Heart left ventricle (tissue), 16 donors: ENCODE data around the gene CYP4F11. TPM values are rescaled to one million over a fixed set of nuclear protein-coding genes. Genes with fewer than 3 reads are reported as not detected.
A peak's percentile ranks its signal among the peaks of the same experiment; 100 is the strongest.
"Not testable (repeated sequence)": the region's sequence is repeated elsewhere in the genome, so short reads cannot be mapped to it uniquely, and the experiment has no call there.

Experiments
- ATAC-seq, 4 donors: fragments of 200-7000 bp; cut with Tn5 transposase; one replicate each; pipeline ENCODE4 v1.9.1; 2020 to 2022; ENCODE audit warnings: moderate library complexity in 4 of 4, mild to moderate bottlenecking in 3 of 4, moderate number of reproducible peaks in 1 of 4
- DNase-seq, 5 donors: peaks; one replicate each; pipeline ENCODE4 v3.0.0-alpha.2; 2020
- H3K27ac ChIP-seq, 12 donors: fragments of 200-600 bp; sonication (generic) in 4 of 12; one replicate each; pipeline versions ENCODE4 v1.5.0 to v1.8.0; 2016 to 2022; ENCODE audit warnings: mild to moderate bottlenecking in 2 of 12
- H3K27me3 ChIP-seq, 9 donors: fragments of 200-600 bp; sonication (generic) in 2 of 9; one replicate each; pipeline versions ENCODE4 v1.5.1 to v1.8.0; 2016 to 2022; ENCODE audit warnings: mild to moderate bottlenecking in 3 of 9
- H3K36me3 ChIP-seq, 9 donors: fragments of 200-600 bp; sonication (generic) in 2 of 9; one replicate each; pipeline versions ENCODE4 v1.5.0 to v1.8.0; 2018 to 2022; ENCODE audit warnings: mild to moderate bottlenecking in 2 of 9
- H3K4me1 ChIP-seq, 12 donors: fragments of 200-600 bp; sonication (generic) in 4 of 12; one replicate each; pipeline versions ENCODE4 v1.5.0 to v1.8.0; 2016 to 2022; ENCODE audit warnings: mild to moderate bottlenecking in 3 of 12
- H3K4me3 ChIP-seq, 12 donors: fragments of 200-600 bp; sonication (generic) in 4 of 12; one replicate each; pipeline versions ENCODE4 v1.5.0 to v1.8.0; 2017 to 2022; ENCODE audit warnings: mild to moderate bottlenecking in 9 of 12, moderate library complexity in 4 of 12
- H3K9me3 ChIP-seq, 12 donors: fragments of 200-600 bp; sonication (generic) in 4 of 12; one replicate each; pipeline versions ENCODE4 v1.5.0 to v1.8.0; 2016 to 2022; ENCODE audit warnings: mild to moderate bottlenecking in 1 of 12
- POLR2A ChIP-seq, 2 donors: fragments of 450-650 bp; IDR thresholded peaks; one replicate each; pipeline ENCODE4 v1.6.1; 2017; ENCODE audit warnings: antibody characterized with exemption in 2 of 2, mild to moderate bottlenecking in 2 of 2, moderate library complexity in 2 of 2
- WGBS, 4 donors: extraction: QIAGEN DNeasy Blood & Tissue Kit in 2 of 4; methylation state at CpG; one replicate each; pipeline versions ENCODE4 v1.1.5 to v1.1.7; 2013 to 2018; 5-methylcytosine and 5-hydroxymethylcytosine counted together
- intact Hi-C, 10 donors: fragments of 100-400 bp; cut with DNase I; formaldehyde crosslinking; loops; one replicate each; pipeline versions ENCODE4 v1.11.1 to v1.14.2; 2022
- polyA plus RNA-seq, 2 donors: library from polyadenylated mRNA; stranded (reverse); fragments of 200-250 nt; gene quantifications; one replicate each; pipeline ENCODE4 v1.2.3, GENCODE V29; 2013
- total RNA-seq, 9 donors: library from RNA; depleted of rRNA in 2 of 9; stranded (reverse); fragments of >200 nt in 2 of 9; fragmentation: NEBNext Ultra II Directional in 3 of 9; extraction: Animal tissue kit (Norgen Biotek cat#: 25700) in 3 of 9; gene quantifications; one replicate each; pipeline versions ENCODE4 v1.1.0 to v1.2.4, GENCODE V29; 2016 to 2023
- TF ChIP-seq, protein P1 (sequence below), 12 donors: fragments of 200-600 bp; sonication (generic) in 4 of 12; IDR thresholded peaks; one replicate each; pipeline versions ENCODE4 v1.5.0 to v1.8.0; 2018 to 2022; ENCODE audit warnings: antibody characterized with exemption in 12 of 12, mild to moderate bottlenecking in 5 of 12
- donor health status: ischemic (EF 13 %, LVEDD 7.1; RV severe dilation, severe dysfunction).
- donor health status: healthy with polysubstance abuse.
- donor health status: DM: no; HTN: yes; CAD: no.
- donor health status: DM: no; HTN: no; CAD: no.
- donor health status: ischemic (EF 25% LVEDD 6.9; RV normal size, moderate dysfunction).
- donor health status: ischemic (EF 25% LVEDD 5.7; RV mildly dilated, moderate dysfunction).
- donor health status: healthy.
- donor health status: DM: yes; HTN: yes; CAD: no.
- donor health status: ischemic (EF 35%, LVEDD 5.7; RV mildly dilated, moderate dysfunction).
- donor health status: nonischemic (EF 11% LVEDD 7.7; RV severe dilation, severe dysfunction).
- donor health status: DM: yes; HTN: yes; CAD: no.
- donor health status: PGD.
- donor health status: ischemic (EF 29% LVEDD 5.4; RV normal size, mild dysfunction).
- donor health status: nonischemic (EF 23%, LVEDD 6.1; RV moderate dilation, normal function).

CYP4F11 gene
- total and polyA plus RNA-seq, 11 donors: 0.07 to 1.6 (median 0.27) TPM; not detected in 4

- TF ChIP-seq, protein P1, sequence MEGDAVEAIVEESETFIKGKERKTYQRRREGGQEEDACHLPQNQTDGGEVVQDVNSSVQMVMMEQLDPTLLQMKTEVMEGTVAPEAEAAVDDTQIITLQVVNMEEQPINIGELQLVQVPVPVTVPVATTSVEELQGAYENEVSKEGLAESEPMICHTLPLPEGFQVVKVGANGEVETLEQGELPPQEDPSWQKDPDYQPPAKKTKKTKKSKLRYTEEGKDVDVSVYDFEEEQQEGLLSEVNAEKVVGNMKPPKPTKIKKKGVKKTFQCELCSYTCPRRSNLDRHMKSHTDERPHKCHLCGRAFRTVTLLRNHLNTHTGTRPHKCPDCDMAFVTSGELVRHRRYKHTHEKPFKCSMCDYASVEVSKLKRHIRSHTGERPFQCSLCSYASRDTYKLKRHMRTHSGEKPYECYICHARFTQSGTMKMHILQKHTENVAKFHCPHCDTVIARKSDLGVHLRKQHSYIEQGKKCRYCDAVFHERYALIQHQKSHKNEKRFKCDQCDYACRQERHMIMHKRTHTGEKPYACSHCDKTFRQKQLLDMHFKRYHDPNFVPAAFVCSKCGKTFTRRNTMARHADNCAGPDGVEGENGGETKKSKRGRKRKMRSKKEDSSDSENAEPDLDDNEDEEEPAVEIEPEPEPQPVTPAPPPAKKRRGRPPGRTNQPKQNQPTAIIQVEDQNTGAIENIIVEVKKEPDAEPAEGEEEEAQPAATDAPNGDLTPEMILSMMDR (IDR thresholded peaks at IDR 0.05): no peak
- no peak for TF ChIP-seq POLR2A (IDR thresholded peaks at IDR 0.05)
- DNase-seq (no peak), ATAC-seq (no peak)
- peaks cover 0 to 59% (median 7%) of the 10 kb centered on the region in 9 donors for H3K27me3 ChIP-seq
- intact Hi-C loops: no loop called here
- H3K27ac ChIP-seq: no peak overlapping the region
- H3K4me1 ChIP-seq: peaks cover 0 to 7% (median 0%) of the 10 kb centered on the region in 12 donors
- no peak overlapping the region for H3K4me3 ChIP-seq
- no peaks in the 10 kb centered on the region for H3K36me3 ChIP-seq
- 70 to 78% (median 75%) methylated on average over 3 of the region's 3 CpGs for WGBS, 4 donors
- H3K9me3 ChIP-seq: peaks cover 0 to 6% (median 0%) of the 10 kb centered on the region in 12 donors
Observed at GRCh38 chr19:15936173-15936572, 1.8 kb upstream of the CYP4F11 start.

DNA sequence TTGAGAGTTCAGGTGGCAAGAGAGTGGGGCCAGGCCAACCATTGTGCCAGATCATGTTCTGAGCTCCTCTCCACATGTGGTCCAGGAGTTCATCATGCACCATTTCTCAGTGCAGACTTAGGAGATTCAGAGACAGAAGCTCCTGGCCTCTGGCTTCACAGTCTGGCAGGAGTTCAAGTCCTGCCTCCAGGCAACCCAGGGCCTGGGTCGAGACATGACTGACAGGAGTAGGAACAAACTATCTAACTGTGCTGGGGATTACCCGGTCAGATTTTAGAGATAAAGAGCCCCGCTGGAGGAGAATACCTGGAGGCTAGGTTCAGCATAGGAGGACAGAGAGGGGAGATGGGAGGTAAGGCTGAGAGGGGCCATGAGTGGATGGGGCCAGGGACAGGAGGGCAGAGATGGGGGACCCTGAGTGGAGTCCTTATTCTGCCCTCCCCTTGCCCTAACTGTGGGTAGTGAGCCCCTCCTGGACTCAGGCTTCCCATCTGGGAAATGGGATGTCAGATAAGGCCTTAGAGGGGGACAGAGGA is 906 bp upstream of the CYP4F11 start:
- no peak overlapping the region for H3K27ac ChIP-seq
- DNase-seq (no peak), ATAC-seq (peak in 2 of 4 donors; percentile 10 to 38)
- peaks cover 0 to 63% (median 15%) of the 10 kb centered on the region in 9 donors for H3K27me3 ChIP-seq
- 44 to 63% (median 59%) methylated on average over 3 of the region's 3 CpGs for WGBS, 4 donors
- peaks cover 0 to 7% (median 0%) of the 10 kb centered on the region in 12 donors for H3K4me1 ChIP-seq
- intact Hi-C loops: no loop called here
- TF ChIP-seq, protein P1 (IDR thresholded peaks at IDR 0.05): no peak
- no peak for TF ChIP-seq POLR2A (IDR thresholded peaks at IDR 0.05)
- H3K36me3 ChIP-seq: no peaks in the 10 kb centered on the region
- no peak overlapping the region for H3K4me3 ChIP-seq
- peaks cover 0 to 6% (median 0%) of the 10 kb centered on the region in 12 donors for H3K9me3 ChIP-seq

- H3K36me3 ChIP-seq, intact Hi-C loops, H3K9me3 ChIP-seq, H3K4me3 ChIP-seq, H3K27ac ChIP-seq, H3K4me1 ChIP-seq, ATAC-seq: not testable (repeated sequence)
- H3K27me3 ChIP-seq: peaks cover 0 to 69% (median 20%) of the 10 kb centered on the region in 9 donors
- 35 to 88% (median 55%) methylated on average over 9 to 12 of the region's 12 CpGs for WGBS, 4 donors
- DNase-seq: peak in 1 of 5 donors; percentile 71
Observed at GRCh38 chr19:15933761-15934331, 483 bp downstream of the CYP4F11 start.

DNA sequence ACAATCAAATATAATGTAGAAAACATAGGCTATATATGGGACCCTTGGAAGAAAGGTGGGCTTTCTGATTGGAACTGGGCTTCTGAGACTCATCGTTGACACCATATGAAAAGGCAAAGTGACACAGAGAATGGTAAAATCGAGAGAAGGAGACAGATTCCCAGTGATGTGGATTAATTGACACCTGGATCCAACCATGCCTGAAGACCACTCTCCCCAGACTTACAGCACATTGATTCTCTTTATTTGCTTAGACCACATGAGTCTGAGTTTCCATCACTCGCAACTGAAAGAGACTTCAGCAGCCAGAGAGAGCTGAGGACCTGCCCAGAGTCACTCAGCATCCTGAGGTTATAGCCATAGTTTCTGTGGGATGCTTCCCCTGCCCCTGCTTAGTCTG is 6.0 kb downstream of the CYP4F11 start:
- TF ChIP-seq, protein P1 (IDR thresholded peaks at IDR 0.05): no peak
- TF ChIP-seq POLR2A (IDR thresholded peaks at IDR 0.05): no peak
- ATAC-seq (no peak), DNase-seq (no peak)
- Histone ChIP-seq H3K4me1 (no peaks in the 10 kb centered on the region), H3K4me3 (no peak overlapping the region), H3K9me3 (no peaks in the 10 kb centered on the region), H3K27me3 (peaks cover 0 to 67% (median 26%) of the 10 kb centered on the region in 9 donors), H3K36me3 (no peaks in the 10 kb centered on the region), H3K27ac (no peak overlapping the region)
- intact Hi-C loops: no loop called here
- WGBS, 4 donors: 67 to 81% (median 75%) methylated on average over 3 of the region's 3 CpGs
